Neuronal stem cell (in vitro differentiated cells): ENCODE data around the gene PURA.
A peak's percentile ranks its signal among the peaks of the same experiment; 100 is the strongest.
"Not testable (repeated sequence)": the region's sequence is repeated elsewhere in the genome, so short reads cannot be mapped to it uniquely, and the experiment has no call there.

Experiments
- DNase-seq: peaks from one replicate; pipeline ENCODE4 v3.0.0-alpha.2; 2013; ENCODE audit warnings: low spot score
- H2AFZ ChIP-seq: one replicate; pipeline ENCODE4 v1.6.1; 2013; ENCODE audit warnings: mild to moderate bottlenecking, low read length, inconsistent platforms
- H2AK5ac ChIP-seq: 2 replicates; pipeline ENCODE4 v1.6.1; 2013; ENCODE audit warnings: low read depth, mild to moderate bottlenecking, inconsistent platforms, low read length, moderate library complexity, mixed read lengths
- H2BK120ac ChIP-seq: 2 replicates; pipeline ENCODE4 v1.6.1; 2013; ENCODE audit warnings: low read depth, mild to moderate bottlenecking, inconsistent platforms, low read length, moderate library complexity, mixed read lengths
- H2BK12ac ChIP-seq: one replicate; pipeline ENCODE4 v1.6.1; 2013; ENCODE audit warnings: low read length, inconsistent platforms
- H2BK15ac ChIP-seq: 2 replicates; pipeline ENCODE4 v1.6.1; 2013; ENCODE audit warnings: mild to moderate bottlenecking, low read length, inconsistent platforms, mixed read lengths
- H2BK5ac ChIP-seq: one replicate; pipeline ENCODE4 v1.6.1; 2013; ENCODE audit warnings: inconsistent platforms, mild to moderate bottlenecking, low read length, moderate library complexity
- H3K14ac ChIP-seq: one replicate; pipeline ENCODE4 v1.6.1; 2013; ENCODE audit warnings: low read length, inconsistent platforms
- H3K18ac ChIP-seq: 2 replicates; pipeline ENCODE4 v1.6.1; 2013; ENCODE audit warnings: low read length, inconsistent platforms
- H3K23ac ChIP-seq: 2 replicates; pipeline ENCODE4 v1.6.1; 2013; ENCODE audit warnings: low read depth, mild to moderate bottlenecking, mixed read lengths, low read length, inconsistent platforms; ENCODE audit not compliant: poor library complexity
- H3K27ac ChIP-seq: replicated peaks from 3 replicates; pipeline ENCODE4 v1.5.1; 2013; ENCODE audit warnings: low read length, inconsistent platforms
- H3K27me3 ChIP-seq, 3 experiments: 2 replicates each; pipeline ENCODE4 v1.6.1; 2013; ENCODE audit warnings: low read length in 3 of 3, mild to moderate bottlenecking in 2 of 3, inconsistent platforms in 1 of 3, low read depth in 1 of 3, mixed read lengths in 1 of 3, moderate library complexity in 1 of 3; ENCODE audit not compliant: control insufficient read depth in 3 of 3, insufficient read depth in 3 of 3
- H3K36me3 ChIP-seq, 2 donors: replicated peaks in 1 of 2; 2 replicates each; pipeline ENCODE4 v1.6.1; 2013; ENCODE audit warnings: low read length in 2 of 2; ENCODE audit not compliant: control insufficient read depth in 2 of 2, insufficient read depth in 2 of 2
- H3K4ac ChIP-seq: 2 replicates; pipeline ENCODE4 v1.6.1; 2013; ENCODE audit warnings: inconsistent platforms, mild to moderate bottlenecking, low read length, moderate library complexity
- H3K4me1 ChIP-seq, 2 donors: 1 replicate in 1 of 2; 2 replicates in 1 of 2; pipeline ENCODE4 v1.6.1; 2013; ENCODE audit warnings: low read length in 2 of 2, low read depth in 1 of 2; ENCODE audit not compliant: control insufficient read depth in 2 of 2, insufficient read depth in 1 of 2
- H3K4me2 ChIP-seq: one replicate; pipeline ENCODE4 v1.6.1; 2013; ENCODE audit warnings: mild to moderate bottlenecking, low read length, inconsistent platforms; ENCODE audit not compliant: insufficient read depth, poor library complexity, severe bottlenecking
- H3K4me3 ChIP-seq, 2 donors: 2 replicates each; pipeline ENCODE4 v1.5.1; 2013; ENCODE audit warnings: low read length in 2 of 2, mild to moderate bottlenecking in 2 of 2, inconsistent platforms in 1 of 2, moderate library complexity in 1 of 2
- H3K79me1 ChIP-seq: one replicate; pipeline ENCODE4 v1.6.1; 2013; ENCODE audit warnings: low read depth, mild to moderate bottlenecking, inconsistent platforms, low read length, moderate library complexity
- H3K9ac ChIP-seq: one replicate; pipeline ENCODE4 v1.6.1; 2013; ENCODE audit warnings: mild to moderate bottlenecking, low read depth, low read length, inconsistent platforms; ENCODE audit not compliant: poor library complexity
- H3K9me3 ChIP-seq, 2 donors: replicated peaks in 1 of 2; 2 replicates each; pipeline versions ENCODE3 to v1.6.1; 2013; ENCODE audit warnings: low read length in 2 of 2, mild to moderate bottlenecking in 2 of 2, inconsistent platforms in 1 of 2, low read depth in 1 of 2, mixed read lengths in 1 of 2, moderate library complexity in 1 of 2; ENCODE audit not compliant: control insufficient read depth in 2 of 2, insufficient read depth in 1 of 2
- H4K8ac ChIP-seq: one replicate; pipeline ENCODE4 v1.6.1; 2013; ENCODE audit warnings: low read depth, mild to moderate bottlenecking, inconsistent platforms, low read length, moderate library complexity
- H4K91ac ChIP-seq: one replicate; pipeline ENCODE4 v1.6.1; 2013; ENCODE audit warnings: low read length, low read depth, mild to moderate bottlenecking, inconsistent platforms; ENCODE audit not compliant: poor library complexity
- WGBS, 2 donors: extraction: QIAGEN DNeasy Blood & Tissue Kit; methylation state at CpG; one replicate each; pipeline ENCODE4 v1.1.7; 2013; ENCODE audit warnings: missing lambda C conversion rate in 2 of 2, mixed read lengths in 1 of 2; ENCODE audit not compliant: insufficient read length in 2 of 2, insufficient replicate concordance in 1 of 2; ENCODE audit errors: extremely low coverage in 2 of 2; 5-methylcytosine and 5-hydroxymethylcytosine counted together

PURA gene

GRCh38 chr5:140152022-140152999 lies 38.4 kb downstream of the PURA start:
- H2BK12ac ChIP-seq, result no peak overlapping the region
- no peak overlapping the region for H3K18ac ChIP-seq
- no peak overlapping the region for H2BK120ac ChIP-seq
- no peak overlapping the region for H3K27ac ChIP-seq
- H2BK15ac ChIP-seq, result no peak overlapping the region
- WGBS, 2 donors, result no CpG with 5 or more reads among the region's 23 CpGs
- H3K4me1 ChIP-seq, result peaks cover 13% of the 10 kb centered on the region in 2 donors
- DNase-seq, result no peak
- no peak overlapping the region for H3K4me2 ChIP-seq
- H3K9me3 ChIP-seq, result no peaks in the 10 kb centered on the region
- H3K36me3 ChIP-seq, result no peaks in the 10 kb centered on the region
- peaks cover 2 to 70% (median 17%) of the 10 kb centered on the region in 3 experiments for H3K27me3 ChIP-seq
- peak overlapping the region; percentile 28 for H2AFZ ChIP-seq
- H4K8ac ChIP-seq, result no peak overlapping the region
- no peak overlapping the region for H3K14ac ChIP-seq
- H2BK5ac ChIP-seq, result no peak overlapping the region
- no peak overlapping the region for H4K91ac ChIP-seq
- H2AK5ac ChIP-seq, result peak overlapping the region; percentile 43
- H3K79me1 ChIP-seq, result no peaks in the 10 kb centered on the region
- no peak overlapping the region for H3K9ac ChIP-seq
- no peak overlapping the region for H3K4ac ChIP-seq
- no peak overlapping the region for H3K4me3 ChIP-seq
- H3K23ac ChIP-seq, result no peak overlapping the region

- Histone ChIP-seq H3K27me3 (peaks cover 0 to 61% (median 10%) of the 10 kb centered on the region in 3 experiments), H3K18ac (peak overlapping the region; percentile 5), H3K4me2 (no peak overlapping the region), H3K79me1 (no peaks in the 10 kb centered on the region), H3K4ac (no peak overlapping the region), H3K36me3 (no peaks in the 10 kb centered on the region), H3K4me1 (peaks cover 13% of the 10 kb centered on the region in 2 donors), H3K9me3 (no peaks in the 10 kb centered on the region), H2BK12ac (no peak overlapping the region), H4K91ac (no peak overlapping the region), H2AFZ (peak overlapping the region; percentile 28), H2AK5ac (no peak overlapping the region), H2BK5ac (no peak overlapping the region), H3K27ac (no peak overlapping the region), H2BK120ac (no peak overlapping the region), H3K4me3 (no peak overlapping the region), H3K14ac (no peak overlapping the region), H4K8ac (no peak overlapping the region), H2BK15ac (no peak overlapping the region), H3K9ac (no peak overlapping the region), H3K23ac (no peak overlapping the region)
- no peak for DNase-seq
- no CpG with 5 or more reads among the region's 7 CpGs for WGBS, 2 donors
Measured at GRCh38 chr5:140153255-140153654, 39.3 kb downstream of the PURA start.

GRCh38 chr5:140153905-140154304 lies 40.0 kb downstream of the PURA start:
- no peak for DNase-seq
- H3K23ac ChIP-seq, result no peak overlapping the region
- no peak overlapping the region for H2BK15ac ChIP-seq
- H4K91ac ChIP-seq, result no peak overlapping the region
- peak overlapping the region; percentile 83 for H3K18ac ChIP-seq
- H2BK5ac ChIP-seq, result peak overlapping the region; percentile 16
- no peak overlapping the region for H2BK12ac ChIP-seq
- no peak overlapping the region for H4K8ac ChIP-seq
- no peak overlapping the region for H3K27ac ChIP-seq
- peaks cover 0 to 56% (median 8%) of the 10 kb centered on the region in 3 experiments for H3K27me3 ChIP-seq
- no CpG with 5 or more reads among the region's 8 CpGs for WGBS, 2 donors
- no peak overlapping the region for H3K14ac ChIP-seq
- peak overlapping the region; percentile 36 for H3K4me2 ChIP-seq
- no peaks in the 10 kb centered on the region for H3K9me3 ChIP-seq
- peak overlapping the region; percentile 28 for H2AFZ ChIP-seq
- H3K36me3 ChIP-seq, result no peaks in the 10 kb centered on the region
- H3K4me3 ChIP-seq, result no peak overlapping the region
- H3K9ac ChIP-seq, result no peak overlapping the region
- peaks cover 13% of the 10 kb centered on the region in 2 donors for H3K4me1 ChIP-seq
- no peak overlapping the region for H3K4ac ChIP-seq
- no peaks in the 10 kb centered on the region for H3K79me1 ChIP-seq
- peak overlapping the region; percentile 24 for H2AK5ac ChIP-seq
- H2BK120ac ChIP-seq, result no peak overlapping the region

- not testable (repeated sequence) for H3K4ac ChIP-seq, H4K8ac ChIP-seq, H2BK12ac ChIP-seq, DNase-seq, H3K14ac ChIP-seq, H2AK5ac ChIP-seq, H3K79me1 ChIP-seq, H3K18ac ChIP-seq, H3K4me3 ChIP-seq, H4K91ac ChIP-seq, H3K9ac ChIP-seq, H3K9me3 ChIP-seq, H3K27ac ChIP-seq, H2BK120ac ChIP-seq, H3K23ac ChIP-seq, H3K36me3 ChIP-seq, H2AFZ ChIP-seq, H2BK15ac ChIP-seq, H3K4me2 ChIP-seq, H2BK5ac ChIP-seq
- H3K27me3 ChIP-seq, result peaks cover 0 to 48% (median 6%) of the 10 kb centered on the region in 3 experiments
- peaks cover 13% of the 10 kb centered on the region in 2 donors for H3K4me1 ChIP-seq
- no CpG with 5 or more reads among the region's 21 CpGs for WGBS, 2 donors
Measured at GRCh38 chr5:140154710-140155381, 40.9 kb downstream of the PURA start.
